Vagina (tissue), 2 donors: Measurements from ENCODE around the gene RORC.

ENCODE experiments used
- CTCF ChIP-seq, 3 experiments: fragments of 450-650 bp in 2 of 3; fragments of 200-600 bp in 1 of 3; sonication (generic) in 1 of 3; IDR thresholded peaks; one replicate each; pipeline ENCODE4 v1.5.1; 2017 to 2019; ENCODE audit warnings: antibody characterized with exemption in 3 of 3, mild to moderate bottlenecking in 2 of 3, moderate library complexity in 2 of 3
- POLR2A ChIP-seq, 2 donors: fragments of 450-650 bp; IDR thresholded peaks; one replicate each; pipeline ENCODE4 v1.6.1; 2017; ENCODE audit warnings: antibody characterized with exemption in 2 of 2, mild to moderate bottlenecking in 2 of 2, moderate library complexity in 2 of 2

DNA sequence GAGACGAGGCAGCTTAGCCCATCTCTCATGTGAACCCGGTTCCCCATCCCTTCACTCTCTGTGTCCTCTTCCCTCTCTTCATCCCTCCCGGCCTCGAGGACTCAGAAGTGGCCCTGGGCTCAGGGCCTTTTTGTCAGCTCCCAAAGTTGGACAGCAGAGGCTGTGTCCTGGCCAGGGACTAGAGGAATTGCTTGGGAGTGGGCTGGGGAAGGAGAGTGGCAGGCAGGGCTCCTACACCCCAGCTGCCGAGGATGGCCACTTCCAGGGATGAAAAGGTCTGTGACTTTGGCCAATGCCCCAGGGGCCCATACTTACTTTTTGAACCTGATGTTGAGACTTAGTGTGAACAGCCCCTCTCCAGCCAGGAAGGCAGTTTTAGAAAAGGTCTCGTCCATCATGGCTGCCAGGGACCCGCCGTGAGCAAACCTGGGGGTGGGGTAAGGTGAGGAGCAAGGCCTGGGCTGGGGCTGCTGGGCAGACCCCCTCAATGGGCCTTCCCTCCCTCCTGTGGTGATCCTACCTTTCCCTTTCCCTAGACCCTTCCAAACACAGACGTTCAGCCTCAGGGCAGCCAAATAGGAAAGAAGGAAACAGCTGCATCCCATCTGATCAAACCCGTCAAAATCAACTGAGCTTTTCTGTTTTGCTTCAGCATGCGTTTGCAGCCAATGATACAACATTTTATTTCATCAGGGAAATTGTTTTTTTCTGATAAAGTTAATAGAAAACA is 16.4 kb upstream of the RORC start:
- TF ChIP-seq CTCF (IDR thresholded peaks at IDR 0.05) = no peak
- no peak for TF ChIP-seq POLR2A (IDR thresholded peaks at IDR 0.05)
